ENCODE data around the gene MAGIX.
A peak's percentile ranks its signal among the peaks of the same experiment; 100 is the strongest.
"Not testable (repeated sequence)": the region's sequence is repeated elsewhere in the genome, so short reads cannot be mapped to it uniquely, and the experiment has no call there.

Gene MAGIX
- total RNA-seq = 0.67 to 4.4 (median 1.3) reads per million in 9 experiments

DNA sequence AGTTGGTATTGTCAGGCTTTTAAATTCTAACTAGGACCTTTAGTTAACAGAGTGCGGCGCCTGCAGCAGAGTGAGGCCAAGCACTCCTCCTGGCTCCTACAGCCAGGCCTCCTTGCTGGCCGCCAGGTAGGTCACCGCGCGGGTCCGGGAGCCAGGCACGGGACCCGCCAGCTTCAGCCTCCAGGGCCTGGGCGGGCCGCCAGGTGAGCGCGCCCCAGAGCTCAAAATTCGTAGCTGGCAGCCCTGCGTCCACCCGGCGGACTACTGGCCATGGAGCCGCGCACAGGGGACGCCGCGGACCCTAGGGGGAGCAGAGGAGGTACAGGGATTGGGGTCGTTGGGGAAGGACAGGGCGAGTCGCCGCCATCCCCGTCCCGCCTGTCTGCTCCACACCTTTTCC is at the start of gene MAGIX:
Gene MAGIX, plus strand, starts transcription at position 139 of the 400 bp plus-strand sequence. Its CDS starts 132 bp downstream, at position 271.
- Mint-ChIP-seq H3K36me3 (ENCODE audit: insufficient read depth) (peaks cover 21% of the 10 kb centered on the region), H3K27me3 (no peaks in the 10 kb centered on the region), H3K4me1 (ENCODE audit: low read depth in 2 of 2) (peaks cover 14 to 22% of the 10 kb centered on the region in 2 donors), H3K9me3 (no peaks in the 10 kb centered on the region), H3K27ac (peak within 1 kb of the TSS; percentile 85 to 97), H3K4me3 (peak within 1 kb of the TSS; percentile 71 to 85)
- DNase-seq (no peak), ATAC-seq (replicated peaks) (no peak)

DNA sequence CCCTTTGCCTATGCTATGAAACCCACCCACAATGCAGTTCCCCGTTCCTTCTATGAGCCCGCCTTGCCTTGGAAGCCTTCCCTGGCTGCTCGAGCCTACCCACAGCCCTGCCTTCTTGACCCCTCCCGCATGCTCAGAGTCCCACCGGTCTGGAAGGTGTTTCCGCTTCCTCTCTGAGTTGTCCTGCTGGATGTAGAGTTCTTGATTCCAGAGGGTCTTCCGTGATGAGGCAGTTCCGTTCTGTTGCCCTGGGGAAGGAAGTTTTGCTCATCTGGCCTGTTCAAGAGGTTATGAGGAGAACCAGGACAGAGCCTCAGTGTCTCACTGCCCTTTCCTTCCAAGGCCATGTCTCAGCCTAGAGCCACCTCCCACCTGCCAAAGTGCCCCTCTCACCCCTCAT is 46.5 kb upstream of the MAGIX start:
- Mint-ChIP-seq H3K27me3 (no peaks in the 10 kb centered on the region), H3K27ac (peak overlapping the region in 1 of 2 donors; percentile 80), H3K36me3 (ENCODE audit: insufficient read depth) (peaks cover 64% of the 10 kb centered on the region), H3K4me3 (peak overlapping the region; percentile 79 to 84), H3K4me1 (ENCODE audit: low read depth in 2 of 2) (peaks cover 18 to 19% of the 10 kb centered on the region in 2 donors), H3K9me3 (no peaks in the 10 kb centered on the region)
- ATAC-seq (replicated peaks) (no peak), DNase-seq (no peak)

GRCh38 chrX:49116716-49117115 is 45.8 kb upstream of the MAGIX start:
- Mint-ChIP-seq H3K9me3 (no peaks in the 10 kb centered on the region), H3K4me1 (ENCODE audit: low read depth in 2 of 2) (peaks cover 20% of the 10 kb centered on the region in 2 donors), H3K27ac (peak overlapping the region in 1 of 2 donors; percentile 80), H3K27me3 (no peaks in the 10 kb centered on the region), H3K4me3 (peak overlapping the region; percentile 79 to 84), H3K36me3 (ENCODE audit: insufficient read depth) (peaks cover 65% of the 10 kb centered on the region)
- ATAC-seq (replicated peaks) = no peak
- DNase-seq = no peak

DNA sequence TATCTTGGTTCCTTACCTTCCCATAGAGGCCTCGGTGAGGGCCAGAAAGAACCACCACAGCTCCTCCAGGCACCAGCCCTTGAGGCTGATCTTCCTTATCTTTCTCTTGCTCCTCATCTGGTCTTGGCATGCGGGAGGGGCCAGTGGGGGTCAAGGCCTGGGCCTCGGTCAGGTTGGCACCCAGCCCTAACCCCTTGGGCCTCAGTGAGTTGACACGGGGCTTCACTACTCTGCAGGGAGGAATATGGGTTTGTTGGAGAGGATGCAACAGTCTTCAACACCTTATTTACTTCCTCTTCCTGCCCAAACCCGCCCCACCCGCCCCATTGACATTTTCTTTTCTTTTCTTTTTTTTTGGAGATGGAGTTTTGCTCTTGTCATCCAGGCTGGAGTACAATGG is 45.0 kb upstream of the MAGIX start:
- H3K27me3 Mint-ChIP-seq = no peaks in the 10 kb centered on the region
- peak overlapping the region; percentile 77 to 80 for H3K27ac Mint-ChIP-seq
- H3K9me3 Mint-ChIP-seq = no peaks in the 10 kb centered on the region
- peaks cover 69% of the 10 kb centered on the region for H3K36me3 Mint-ChIP-seq (ENCODE audit: insufficient read depth)
- H3K4me3 Mint-ChIP-seq = peak overlapping the region; percentile 79 to 84
- DNase-seq (no peak), ATAC-seq (replicated peaks) (peak; percentile 37)
- peaks cover 21 to 24% of the 10 kb centered on the region in 2 donors for H3K4me1 Mint-ChIP-seq (ENCODE audit: low read depth in 2 of 2)

GRCh38 chrX:49120091-49120490 is 42.5 kb upstream of the MAGIX start:
- ATAC-seq (replicated peaks) (no peak), DNase-seq (no peak)
- H3K4me3 Mint-ChIP-seq = no peak overlapping the region
- peaks cover 30 to 33% of the 10 kb centered on the region in 2 donors for H3K4me1 Mint-ChIP-seq (ENCODE audit: low read depth in 2 of 2)
- no peaks in the 10 kb centered on the region for H3K27me3 Mint-ChIP-seq
- H3K9me3 Mint-ChIP-seq = no peaks in the 10 kb centered on the region
- H3K36me3 Mint-ChIP-seq (ENCODE audit: insufficient read depth) = peaks cover 56% of the 10 kb centered on the region
- H3K27ac Mint-ChIP-seq = peak overlapping the region in 1 of 2 donors; percentile 85

DNA sequence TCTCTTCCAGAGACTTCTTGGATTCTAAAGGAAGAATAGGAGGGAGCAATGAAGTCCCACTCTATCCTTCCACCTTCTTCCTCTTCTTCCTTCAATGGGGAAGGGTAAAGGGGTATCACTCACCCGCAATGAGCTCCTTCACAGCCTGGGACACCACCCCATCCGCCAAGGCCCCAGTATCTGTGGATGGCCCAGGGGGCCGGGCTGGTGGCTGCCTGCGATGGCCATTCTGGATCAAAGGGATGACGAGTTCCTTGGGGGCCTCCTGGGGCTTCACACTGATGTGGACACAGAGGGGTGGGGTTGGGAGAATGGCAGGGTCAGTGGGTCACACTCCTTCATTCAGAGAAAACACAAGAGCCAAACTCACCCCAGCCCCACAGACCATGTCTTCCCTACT is 40.1 kb upstream of the MAGIX start:
- H3K36me3 Mint-ChIP-seq (ENCODE audit: insufficient read depth) = peaks cover 34% of the 10 kb centered on the region
- DNase-seq (no peak), ATAC-seq (replicated peaks) (no peak)
- peak overlapping the region; percentile 97 to 99 for H3K4me3 Mint-ChIP-seq
- H3K4me1 Mint-ChIP-seq (ENCODE audit: low read depth in 2 of 2) = peaks cover 14 to 25% of the 10 kb centered on the region in 2 donors
- H3K27me3 Mint-ChIP-seq = no peaks in the 10 kb centered on the region
- peak overlapping the region; percentile 99 for H3K27ac Mint-ChIP-seq
- H3K9me3 Mint-ChIP-seq = no peaks in the 10 kb centered on the region

DNA sequence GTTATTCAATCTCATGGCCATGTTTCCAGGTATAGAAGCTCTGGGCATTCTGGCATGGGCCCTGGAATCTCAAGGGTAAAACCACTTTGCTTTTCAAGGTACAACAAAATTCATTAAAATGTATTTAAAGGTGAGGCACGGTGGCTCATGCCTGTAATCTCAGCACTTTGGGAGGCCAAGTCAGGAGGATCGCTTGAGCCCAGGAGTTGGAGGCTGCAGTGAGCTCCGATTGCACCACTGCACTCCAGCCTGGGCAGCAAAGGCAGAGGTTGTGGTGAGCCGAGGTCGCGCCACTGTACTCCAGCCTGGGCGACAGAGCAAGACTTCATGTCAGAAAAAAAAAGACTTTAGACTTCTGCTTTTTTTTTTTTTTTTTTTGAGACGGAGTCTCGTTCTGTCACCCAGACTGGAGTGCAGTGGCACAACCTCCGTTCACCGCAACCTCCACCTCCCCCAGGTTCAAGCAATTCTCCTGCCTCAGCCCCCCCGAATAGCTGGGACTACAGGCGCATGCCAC is 34.8 kb upstream of the MAGIX start:
- not testable (repeated sequence) for ATAC-seq (replicated peaks); H3K27ac Mint-ChIP-seq; DNase-seq; H3K27me3 Mint-ChIP-seq; H3K4me3 Mint-ChIP-seq; H3K9me3 Mint-ChIP-seq; H3K36me3 Mint-ChIP-seq (ENCODE audit: insufficient read depth); H3K4me1 Mint-ChIP-seq (ENCODE audit: low read depth in 2 of 2)

DNA sequence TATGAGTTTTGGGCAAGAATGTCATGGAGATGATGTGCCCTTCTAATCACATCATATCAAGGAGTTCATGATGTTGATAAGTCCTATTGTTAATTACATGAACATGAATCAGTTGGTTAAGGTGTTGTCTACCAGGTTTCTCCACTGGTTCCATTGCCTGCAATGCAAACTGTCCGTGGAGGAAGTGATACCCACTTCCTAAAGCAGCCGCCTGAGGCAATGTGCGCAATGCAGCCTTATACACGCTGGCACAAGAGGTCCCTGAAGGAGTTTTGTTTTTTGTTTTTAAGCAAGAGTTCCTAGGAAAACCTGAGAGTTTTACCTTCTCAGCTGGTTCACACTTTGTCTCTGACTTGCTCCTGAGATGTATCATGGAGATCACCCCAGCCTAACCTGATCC is 33.1 kb upstream of the MAGIX start:
- DNase-seq = no peak
- H3K27ac Mint-ChIP-seq = no peak overlapping the region
- H3K27me3 Mint-ChIP-seq = no peaks in the 10 kb centered on the region
- no peaks in the 10 kb centered on the region for H3K9me3 Mint-ChIP-seq
- H3K36me3 Mint-ChIP-seq (ENCODE audit: insufficient read depth) = no peaks in the 10 kb centered on the region
- H3K4me1 Mint-ChIP-seq (ENCODE audit: low read depth in 2 of 2) = no peaks in the 10 kb centered on the region
- ATAC-seq (replicated peaks) = no peak
- no peak overlapping the region for H3K4me3 Mint-ChIP-seq

DNA sequence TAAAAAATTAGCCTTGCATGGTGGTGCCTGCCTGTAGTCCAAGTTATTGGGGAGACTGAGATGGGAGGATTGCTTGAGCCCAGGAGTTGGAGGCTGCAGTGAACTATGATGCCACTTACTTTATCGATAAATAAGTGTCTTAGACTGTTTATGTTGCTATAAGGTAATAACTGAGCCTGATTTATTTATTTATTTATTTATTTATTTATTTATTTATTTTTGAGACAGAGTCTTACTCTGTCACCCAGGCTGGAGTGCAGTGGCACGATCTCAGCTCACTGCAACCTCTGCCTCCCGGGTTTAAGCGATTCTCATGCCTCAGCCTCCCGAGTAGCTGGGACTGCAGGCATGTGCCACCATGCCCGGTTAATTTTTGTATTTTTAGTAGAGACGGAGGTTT is 30.3 kb upstream of the MAGIX start:
- H3K36me3 Mint-ChIP-seq (ENCODE audit: insufficient read depth); H3K27me3 Mint-ChIP-seq; H3K27ac Mint-ChIP-seq; H3K9me3 Mint-ChIP-seq; H3K4me1 Mint-ChIP-seq (ENCODE audit: low read depth in 2 of 2); ATAC-seq (replicated peaks); H3K4me3 Mint-ChIP-seq; DNase-seq: not testable (repeated sequence)

- H3K9me3 Mint-ChIP-seq = no peaks in the 10 kb centered on the region
- H3K4me3 Mint-ChIP-seq = no peak overlapping the region
- ATAC-seq (replicated peaks) = no peak
- no peak overlapping the region for H3K27ac Mint-ChIP-seq
- peaks cover 4% of the 10 kb centered on the region for H3K36me3 Mint-ChIP-seq (ENCODE audit: insufficient read depth)
- no peak for DNase-seq
- H3K4me1 Mint-ChIP-seq (ENCODE audit: low read depth in 2 of 2) = no peaks in the 10 kb centered on the region
- no peaks in the 10 kb centered on the region for H3K27me3 Mint-ChIP-seq
These were observed 28.8 kb upstream of the MAGIX start for GRCh38 chrX:49133759-49134158.

DNA sequence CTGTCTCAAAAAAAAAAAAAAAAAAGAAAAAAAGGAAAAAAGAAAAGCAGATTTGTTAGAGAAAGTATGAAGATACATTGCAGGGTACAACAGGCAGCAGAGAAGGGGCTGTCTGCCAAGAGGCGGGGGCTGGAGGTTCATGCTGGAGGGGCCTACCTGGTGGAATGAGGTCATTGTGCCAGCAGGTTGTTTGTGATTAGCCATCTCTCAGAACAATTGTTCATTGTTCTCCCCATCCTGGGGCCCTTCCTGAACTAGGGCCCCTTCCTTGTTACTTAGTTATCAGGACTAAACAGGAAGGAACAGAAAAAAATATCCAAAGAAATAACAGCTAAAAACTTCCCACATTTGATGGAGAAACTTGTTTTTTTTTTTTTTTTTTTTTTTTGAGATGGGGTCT is 25.1 kb upstream of the MAGIX start:
- Mint-ChIP-seq H3K27ac (no peak overlapping the region), H3K4me1 (ENCODE audit: low read depth in 2 of 2) (no peaks in the 10 kb centered on the region), H3K9me3 (no peaks in the 10 kb centered on the region), H3K4me3 (no peak overlapping the region), H3K27me3 (no peaks in the 10 kb centered on the region), H3K36me3 (ENCODE audit: insufficient read depth) (peaks cover 4% of the 10 kb centered on the region)
- DNase-seq (no peak), ATAC-seq (replicated peaks) (no peak)

DNA sequence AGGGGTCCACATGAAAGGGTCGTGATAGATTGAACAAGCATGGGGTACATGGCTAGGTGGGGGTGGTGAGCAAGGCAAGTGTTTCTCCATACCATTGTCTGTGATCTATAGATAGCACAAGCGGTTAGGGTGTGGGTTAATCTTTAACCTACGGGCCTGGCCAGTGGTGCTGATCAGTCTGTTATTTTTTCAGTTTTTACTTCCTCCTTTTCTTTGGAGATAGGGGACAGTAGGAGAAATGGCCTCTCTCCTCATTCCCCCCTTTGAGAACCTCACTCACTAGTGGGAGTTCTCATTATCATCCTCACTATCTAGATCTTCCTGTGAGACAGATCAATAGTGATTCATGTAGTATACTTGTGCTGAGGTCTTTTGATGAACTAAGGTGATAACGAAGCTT is 22.8 kb upstream of the MAGIX start:
- no peak overlapping the region for H3K27ac Mint-ChIP-seq
- ATAC-seq (replicated peaks) (no peak), DNase-seq (no peak)
- H3K4me1 Mint-ChIP-seq (ENCODE audit: low read depth in 2 of 2) = no peaks in the 10 kb centered on the region
- no peaks in the 10 kb centered on the region for H3K9me3 Mint-ChIP-seq
- H3K4me3 Mint-ChIP-seq = no peak overlapping the region
- H3K36me3 Mint-ChIP-seq (ENCODE audit: insufficient read depth) = peaks cover 4% of the 10 kb centered on the region
- no peaks in the 10 kb centered on the region for H3K27me3 Mint-ChIP-seq

DNA sequence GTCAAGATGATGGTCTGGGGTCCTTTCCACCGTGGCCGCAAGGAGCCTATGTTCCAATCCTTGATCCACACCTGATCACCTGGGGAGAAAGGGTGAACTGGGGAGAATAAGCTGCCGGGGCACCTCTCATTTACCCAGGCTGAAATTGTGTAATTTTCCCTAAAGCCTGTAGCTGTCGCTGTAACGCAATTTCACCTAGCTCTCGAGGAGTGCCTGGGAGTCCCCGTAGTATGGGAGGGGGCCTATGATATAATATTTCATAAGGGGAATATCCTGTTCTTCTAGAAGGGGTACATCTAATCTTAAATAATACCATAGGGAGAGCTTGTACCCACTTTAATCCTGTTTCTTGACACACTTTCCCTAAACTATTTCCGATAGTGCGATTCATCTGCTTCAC is 20.3 kb upstream of the MAGIX start:
- DNase-seq; H3K4me1 Mint-ChIP-seq (ENCODE audit: low read depth in 2 of 2); H3K27ac Mint-ChIP-seq: not testable (repeated sequence)

GRCh38 chrX:49143154-49143553 is 19.4 kb upstream of the MAGIX start:
- ATAC-seq (replicated peaks); H3K4me3 Mint-ChIP-seq; H3K27ac Mint-ChIP-seq; H3K4me1 Mint-ChIP-seq (ENCODE audit: low read depth in 2 of 2); DNase-seq; H3K36me3 Mint-ChIP-seq (ENCODE audit: insufficient read depth); H3K9me3 Mint-ChIP-seq; H3K27me3 Mint-ChIP-seq: not testable (repeated sequence)

More for the DNA sequence above, 20.3 kb upstream of the MAGIX start:
- not testable (repeated sequence) for H3K36me3 Mint-ChIP-seq (ENCODE audit: insufficient read depth); H3K4me3 Mint-ChIP-seq; ATAC-seq (replicated peaks); H3K27me3 Mint-ChIP-seq; H3K9me3 Mint-ChIP-seq

DNA sequence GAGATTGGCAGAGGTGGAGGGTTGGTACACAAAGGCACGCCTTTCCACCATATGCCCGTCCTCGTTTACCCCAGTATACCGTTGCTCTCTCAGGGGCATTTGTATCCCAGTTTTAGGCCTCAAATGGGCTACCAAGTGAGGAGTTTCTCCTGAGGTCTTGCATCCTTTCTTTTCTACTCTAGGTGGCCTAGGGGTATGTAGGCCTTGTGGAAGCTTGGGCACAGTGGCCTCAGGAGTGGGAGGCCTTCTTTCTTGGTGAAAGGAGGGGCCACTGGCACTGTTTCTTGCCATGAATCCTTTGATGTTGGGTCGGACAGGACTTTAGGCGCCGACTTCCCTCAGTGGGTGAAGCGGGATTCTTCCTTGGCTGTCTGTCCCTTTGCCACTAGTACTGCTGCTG is 15.3 kb upstream of the MAGIX start:
- Mint-ChIP-seq H3K27ac (no peak overlapping the region), H3K27me3 (no peaks in the 10 kb centered on the region), H3K4me1 (ENCODE audit: low read depth in 2 of 2) (no peaks in the 10 kb centered on the region), H3K4me3 (no peak overlapping the region), H3K36me3 (ENCODE audit: insufficient read depth) (no peaks in the 10 kb centered on the region), H3K9me3 (no peaks in the 10 kb centered on the region)
- no peak for DNase-seq
- ATAC-seq (replicated peaks) = no peak

Data from effector memory CD8-positive, alpha-beta T cell (primary cell).